ENCODE results near the gene EGFR.
"Not testable (repeated sequence)": the region's sequence is repeated elsewhere in the genome, so short reads cannot be mapped to it uniquely, and the experiment has no call there.

EGFR gene

GRCh38 chr7:55155351-55156117 is 136.7 kb downstream of the EGFR start:
- no peak for DNase-seq

GRCh38 chr7:55156919-55157763 is 138.3 kb downstream of the EGFR start:
- no peak for DNase-seq

DNA sequence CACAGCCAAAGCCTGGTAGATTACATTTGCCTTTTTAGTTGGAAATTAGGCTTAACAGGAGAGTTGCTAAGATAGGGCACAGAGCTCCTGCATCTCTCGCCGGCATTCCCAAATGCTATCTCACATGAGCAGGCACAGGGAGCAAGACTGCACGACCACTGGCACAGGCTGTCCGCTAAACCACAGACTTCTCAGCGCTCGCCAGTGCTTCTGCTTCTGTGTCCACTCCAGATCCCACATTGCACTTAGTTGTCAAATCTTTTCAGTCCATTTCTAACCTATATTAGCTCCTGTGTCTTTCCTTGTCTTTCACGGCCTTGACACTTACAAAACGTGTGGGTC is 138.9 kb downstream of the EGFR start:
- DNase-seq = no peak

- DNase-seq = no peak
Observed at GRCh38 chr7:55158541-55159382, 139.9 kb downstream of the EGFR start.

DNA sequence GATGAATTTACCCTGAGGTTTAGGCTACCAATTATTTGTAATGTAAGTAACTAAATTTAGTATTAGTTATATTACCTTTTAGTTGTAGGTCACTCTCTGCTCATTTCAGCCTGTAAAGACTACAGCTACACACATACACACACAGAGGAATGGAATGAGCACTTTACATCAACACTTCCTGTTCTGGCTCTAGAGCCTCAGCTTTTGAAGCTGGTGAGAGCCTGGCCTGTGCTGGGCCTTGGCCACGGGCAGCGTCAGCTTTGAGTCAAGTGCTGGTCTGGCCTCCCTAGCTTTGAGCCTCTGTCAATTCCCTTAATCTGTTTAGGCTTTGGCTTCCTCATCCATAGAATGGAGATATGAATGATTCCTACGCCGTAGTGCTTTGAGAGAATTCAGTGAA is 141.7 kb downstream of the EGFR start:
- DNase-seq = no peak

GRCh38 chr7:55161154-55161687 is 142.4 kb downstream of the EGFR start:
- no peak for DNase-seq

GRCh38 chr7:55162476-55162875 is 143.7 kb downstream of the EGFR start:
- no peak for DNase-seq

DNA sequence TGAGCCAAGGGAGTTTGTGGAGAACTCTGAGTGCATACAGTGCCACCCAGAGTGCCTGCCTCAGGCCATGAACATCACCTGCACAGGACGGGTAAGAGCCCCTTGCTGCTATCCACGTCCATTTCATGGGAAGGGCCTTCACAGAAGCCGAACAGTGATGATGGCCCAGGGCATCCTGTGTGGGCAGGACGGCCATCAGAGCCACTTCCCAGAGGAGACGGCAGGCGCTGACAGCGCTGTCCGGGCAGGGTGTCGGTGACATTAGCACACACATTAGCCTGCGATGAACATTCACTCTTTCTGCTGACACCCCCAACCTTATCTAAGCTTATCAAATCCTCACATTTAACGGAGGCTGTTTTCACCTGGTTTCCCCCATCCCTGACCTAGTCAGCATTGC is 144.9 kb downstream of the EGFR start:
- no peak for DNase-seq

DNA sequence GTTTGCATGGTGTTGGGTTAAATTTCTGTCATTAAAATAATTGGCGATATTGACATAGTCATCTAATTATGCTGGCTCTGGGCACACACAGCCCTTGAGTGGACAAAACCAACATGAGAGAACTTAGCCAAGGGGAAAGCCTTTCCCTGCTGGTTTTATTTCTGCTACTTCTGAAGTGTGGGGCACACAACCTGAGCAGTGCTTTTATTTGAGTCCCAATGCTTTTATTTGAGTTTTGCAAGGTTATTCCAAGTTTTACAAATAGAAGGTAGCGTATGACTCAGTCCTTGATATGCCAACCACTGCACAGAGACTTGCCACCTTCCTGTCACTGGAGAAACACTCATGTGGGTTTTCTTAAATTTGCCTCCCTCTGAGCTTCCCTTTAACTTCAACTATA is 145.7 kb downstream of the EGFR start:
- DNase-seq = no peak

DNA sequence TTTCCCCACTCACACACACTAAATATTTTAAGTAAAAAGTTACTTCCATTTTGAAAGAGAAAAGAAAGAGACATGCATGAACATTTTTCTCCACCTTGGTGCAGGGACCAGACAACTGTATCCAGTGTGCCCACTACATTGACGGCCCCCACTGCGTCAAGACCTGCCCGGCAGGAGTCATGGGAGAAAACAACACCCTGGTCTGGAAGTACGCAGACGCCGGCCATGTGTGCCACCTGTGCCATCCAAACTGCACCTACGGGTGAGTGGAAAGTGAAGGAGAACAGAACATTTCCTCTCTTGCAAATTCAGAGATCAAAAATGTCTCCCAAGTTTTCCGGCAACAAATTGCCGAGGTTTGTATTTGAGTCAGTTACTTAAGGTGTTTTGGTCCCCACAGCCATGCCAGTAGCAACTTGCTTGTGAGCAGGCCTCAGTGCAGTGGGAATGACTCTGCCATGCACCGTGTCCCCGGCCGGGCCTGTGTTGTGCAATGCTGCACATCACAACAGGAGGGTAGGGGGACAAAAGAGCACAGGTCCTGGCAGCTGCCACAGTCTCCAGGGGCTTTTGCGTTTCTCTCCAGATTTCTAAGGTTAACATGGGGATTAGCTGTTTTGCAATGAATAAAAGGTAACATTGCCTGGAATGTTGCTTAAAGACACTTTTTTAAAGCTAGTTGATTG is 146.5 kb downstream of the EGFR start:
- no peak for DNase-seq

- DNase-seq = not testable (repeated sequence)
Observed at GRCh38 chr7:55167296-55167695, 148.5 kb downstream of the EGFR start.

GRCh38 chr7:55170335-55171069 is 151.7 kb downstream of the EGFR start:
- no peak for DNase-seq

- DNase-seq = no peak
Observed at GRCh38 chr7:55171157-55171556, 152.3 kb downstream of the EGFR start.

DNA sequence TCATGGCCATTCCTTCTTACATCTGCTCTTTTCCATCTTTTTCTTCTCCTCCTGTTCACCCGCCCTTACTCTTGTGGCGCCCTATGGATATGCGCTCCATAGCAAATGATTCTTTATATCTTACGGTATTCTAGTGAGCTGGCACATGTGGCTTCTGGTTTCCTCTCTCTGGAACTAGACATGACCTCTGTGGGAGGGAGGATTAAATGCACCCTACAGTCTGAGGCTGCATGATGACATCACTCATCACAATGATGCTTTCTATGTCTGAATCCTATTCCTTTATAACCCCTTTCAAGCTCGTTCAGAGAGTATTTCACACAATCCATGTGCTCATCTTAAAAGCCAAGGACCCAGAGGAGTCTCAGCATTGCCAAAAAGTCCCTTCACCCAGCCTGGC is 153.3 kb downstream of the EGFR start:
- DNase-seq = no peak

GRCh38 chr7:55172881-55173609 is 154.2 kb downstream of the EGFR start:
- DNase-seq = no peak

- no peak for DNase-seq
Observed at GRCh38 chr7:55173671-55174070, 154.9 kb downstream of the EGFR start.

GRCh38 chr7:55174456-55174855 is 155.6 kb downstream of the EGFR start:
- no peak for DNase-seq

DNA sequence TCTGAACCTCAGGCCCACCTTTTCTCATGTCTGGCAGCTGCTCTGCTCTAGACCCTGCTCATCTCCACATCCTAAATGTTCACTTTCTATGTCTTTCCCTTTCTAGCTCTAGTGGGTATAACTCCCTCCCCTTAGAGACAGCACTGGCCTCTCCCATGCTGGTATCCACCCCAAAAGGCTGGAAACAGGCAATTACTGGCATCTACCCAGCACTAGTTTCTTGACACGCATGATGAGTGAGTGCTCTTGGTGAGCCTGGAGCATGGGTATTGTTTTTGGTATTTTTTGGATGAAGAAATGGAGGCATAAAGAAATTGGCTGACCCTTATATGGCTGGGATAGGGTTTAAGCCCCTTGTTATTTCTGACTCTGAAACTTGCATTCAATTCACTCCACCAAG is 156.0 kb downstream of the EGFR start:
- DNase-seq = no peak

DNA sequence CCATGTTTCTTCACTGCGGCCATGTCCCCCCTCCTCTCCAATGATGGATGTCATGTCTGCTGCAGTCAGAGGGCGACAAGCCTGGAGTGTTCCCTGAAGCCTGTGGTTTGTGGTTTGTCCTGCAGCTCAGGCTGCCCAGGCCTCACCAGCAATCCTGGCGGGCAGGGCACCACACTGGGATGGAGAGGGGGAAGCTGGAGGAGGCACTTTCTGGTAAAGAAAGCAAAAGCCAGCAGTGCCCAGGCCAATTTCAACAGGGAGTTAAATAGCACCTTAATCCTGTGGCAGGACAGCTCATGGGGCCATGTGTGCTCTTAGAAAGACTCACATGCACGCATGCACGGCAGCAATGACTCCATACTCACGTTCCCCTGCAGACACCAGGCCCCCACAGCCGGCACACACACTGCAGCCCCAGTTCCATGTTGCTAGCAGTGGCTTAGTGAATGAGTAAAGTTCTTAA is 158.3 kb downstream of the EGFR start:
- no peak for DNase-seq

DNA sequence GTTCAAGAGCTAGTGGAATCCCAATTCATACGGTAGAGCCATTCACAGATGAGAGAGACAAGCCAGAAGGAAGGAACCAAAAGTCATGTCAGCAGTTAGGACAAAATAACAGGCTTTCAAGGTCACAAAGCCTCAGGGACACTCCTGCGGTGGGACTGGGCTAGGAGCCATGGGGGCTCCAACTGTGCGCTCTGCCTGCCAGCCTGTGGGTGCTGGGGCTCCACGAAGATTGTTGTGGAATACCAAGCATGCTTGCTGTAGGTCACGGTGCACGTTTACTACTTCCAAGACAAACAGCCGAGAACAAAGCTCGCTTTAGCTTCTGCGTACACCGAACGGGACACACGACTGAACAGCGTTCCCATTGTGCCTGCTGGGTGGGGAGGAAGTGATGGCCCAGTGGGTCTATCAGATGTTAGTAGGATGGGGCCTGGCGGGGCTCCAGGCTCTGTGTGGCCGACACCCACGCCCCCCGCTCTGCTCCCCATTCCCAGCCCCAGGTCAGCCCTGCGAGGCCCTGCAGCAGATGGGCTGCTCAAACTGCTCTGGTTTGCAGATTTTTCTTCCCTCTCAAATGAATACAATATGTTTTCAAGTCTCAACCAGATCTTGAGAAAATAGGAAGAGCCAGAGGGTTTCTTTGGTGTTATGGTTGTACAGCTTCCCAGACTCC is 158.9 kb downstream of the EGFR start:
- no peak for DNase-seq

Measured in NCI-H446 (cell line).